Epithelial cell of prostate (primary cell): ENCODE measurements around the gene CACNA2D2.

Source experiments
- DNase-seq: peaks from one replicate; pipeline ENCODE4 v3.0.0-alpha.2; 2011; ENCODE audit warnings: low read depth, low spot score
- H3K27ac ChIP-seq: fragments of 450-650 bp; 2 replicates; pipeline ENCODE4 v1.5.1; 2017; ENCODE audit warnings: mild to moderate bottlenecking

CACNA2D2 gene

DNA sequence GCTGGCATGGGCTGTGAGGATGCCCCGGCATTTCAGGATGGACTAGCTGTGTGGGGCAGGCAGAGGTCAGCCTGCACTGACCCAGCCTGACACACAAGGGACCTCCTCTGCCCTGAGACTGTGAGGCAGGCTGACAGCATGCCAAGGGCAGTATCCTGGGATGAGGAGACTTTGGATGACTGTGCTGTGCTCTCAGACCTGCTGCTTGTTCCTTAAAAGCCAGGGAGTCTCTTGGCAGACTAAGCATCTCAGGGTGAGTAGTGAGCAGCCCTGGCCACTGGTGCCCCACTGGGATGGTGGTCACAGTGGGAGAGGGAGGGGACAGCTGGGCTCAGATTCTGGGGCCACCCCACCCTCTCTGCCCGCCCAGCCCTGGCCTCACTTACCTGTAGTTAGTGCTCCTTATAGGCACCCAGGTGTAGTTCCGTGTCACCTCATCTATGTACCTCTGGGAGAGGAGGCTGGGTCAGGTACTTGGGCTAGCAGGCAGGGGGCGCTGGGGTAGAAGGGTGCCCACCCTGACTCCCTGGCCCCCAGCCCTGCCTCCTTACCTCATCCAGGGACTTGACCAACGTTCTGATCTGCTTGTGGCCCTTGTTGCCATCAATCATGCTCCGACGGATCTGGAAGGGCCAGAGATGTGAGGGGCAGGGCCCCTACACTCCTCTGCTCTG is 128.0 kb downstream of the CACNA2D2 start:
- H3K27ac ChIP-seq: no peak overlapping the region
- DNase-seq: no peak

DNA sequence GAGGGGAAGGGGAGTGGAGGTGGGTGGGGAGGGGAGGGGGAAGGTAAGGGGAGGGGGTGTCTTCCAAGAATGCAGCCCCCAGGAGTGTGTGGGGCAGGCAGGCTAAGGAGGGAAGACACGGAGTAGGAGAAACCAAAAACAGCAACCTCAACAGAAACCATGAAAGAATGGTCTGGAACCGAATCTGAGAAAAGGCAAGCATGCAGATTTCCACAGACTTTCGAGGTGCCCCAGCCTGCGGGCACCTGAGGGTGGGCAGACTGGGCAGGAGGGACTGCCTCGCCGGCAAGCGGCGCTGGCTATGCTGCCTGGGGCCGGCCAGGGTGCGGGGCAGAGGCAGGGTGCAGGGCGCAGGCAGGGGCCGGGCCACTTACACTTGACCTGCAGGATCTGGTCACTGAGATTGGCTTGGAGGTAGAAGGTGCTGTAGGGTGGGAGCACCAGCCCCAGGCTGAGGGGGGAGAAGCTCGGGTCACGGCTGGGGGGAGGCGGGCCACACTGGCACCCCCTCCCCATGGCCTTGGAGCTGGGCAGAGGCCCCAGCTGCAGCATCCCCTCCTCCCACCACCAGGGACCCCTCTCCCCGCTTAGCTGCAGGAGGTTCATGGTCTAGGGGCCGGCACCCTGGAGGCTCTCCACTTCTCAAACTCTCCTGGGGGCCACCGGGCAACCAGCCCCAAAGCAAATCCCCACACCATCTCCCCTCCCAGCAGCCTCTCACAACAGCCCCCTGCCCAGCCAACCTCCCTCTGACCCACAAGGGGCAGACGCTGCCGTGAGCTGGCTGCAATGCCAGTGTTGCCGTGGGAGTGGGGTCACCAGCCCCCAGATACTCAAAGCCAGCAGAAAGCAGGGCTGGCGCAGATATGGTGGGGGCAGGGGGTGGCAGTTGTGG is 128.8 kb downstream of the CACNA2D2 start:
- DNase-seq: no peak

GRCh38 chr3:50373146-50374051 is 130.0 kb downstream of the CACNA2D2 start:
- DNase-seq: no peak

More for the DNA sequence above, 128.8 kb downstream of the CACNA2D2 start:
- no peak overlapping the region for H3K27ac ChIP-seq

DNA sequence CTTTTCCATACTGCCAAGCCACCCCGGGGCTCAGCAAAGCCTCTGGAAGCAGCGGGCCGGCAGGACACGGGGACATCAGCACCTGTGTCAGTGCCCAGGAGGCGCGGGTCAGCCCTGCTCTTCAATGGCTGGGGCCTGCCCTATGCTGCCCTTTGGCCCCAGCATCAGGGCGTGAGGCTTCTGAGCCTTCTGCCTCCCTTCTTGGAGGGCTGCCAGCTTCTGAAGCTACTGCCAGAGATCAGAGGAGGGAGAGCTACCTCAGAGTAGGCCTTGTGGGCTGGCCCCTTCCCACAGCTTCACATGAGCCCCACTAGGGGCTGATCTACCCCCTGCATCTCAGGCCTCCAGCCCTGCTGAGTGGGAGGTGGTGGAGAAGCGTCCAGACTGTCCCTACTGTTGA is 131.1 kb downstream of the CACNA2D2 start:
- no peak for DNase-seq
- no peak overlapping the region for H3K27ac ChIP-seq

More at GRCh38 chr3:50373146-50374051, 130.0 kb downstream of the CACNA2D2 start:
- no peak overlapping the region for H3K27ac ChIP-seq

GRCh38 chr3:50371133-50371685 is 132.2 kb downstream of the CACNA2D2 start:
- DNase-seq: no peak
- no peak overlapping the region for H3K27ac ChIP-seq

- DNase-seq: no peak
- H3K27ac ChIP-seq: no peak overlapping the region
Observed at GRCh38 chr3:50370594-50370993, 132.8 kb downstream of the CACNA2D2 start.

GRCh38 chr3:50369012-50369670 is 134.3 kb downstream of the CACNA2D2 start:
- DNase-seq: no peak
- H3K27ac ChIP-seq: no peak overlapping the region

DNA sequence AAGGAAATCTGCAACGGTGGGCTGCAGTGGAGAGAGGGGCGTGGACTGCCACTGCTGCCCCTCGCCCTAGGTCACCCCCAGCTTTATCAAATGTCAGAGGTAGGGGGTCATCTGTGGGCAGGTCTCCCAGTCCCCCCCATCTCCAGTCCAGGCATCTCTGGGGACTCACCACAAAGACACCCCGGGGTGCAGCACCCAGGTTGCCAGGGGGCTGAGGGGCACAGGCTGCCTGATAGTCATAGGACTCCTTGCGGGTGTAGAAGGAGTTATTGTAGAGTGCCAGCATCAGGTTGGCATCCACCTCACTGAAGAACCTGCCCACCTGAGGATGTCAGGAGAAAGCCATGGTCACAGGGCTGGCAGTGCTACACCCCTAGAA is 137.6 kb downstream of the CACNA2D2 start:
- H3K27ac ChIP-seq: no peak overlapping the region
- no peak for DNase-seq

DNA sequence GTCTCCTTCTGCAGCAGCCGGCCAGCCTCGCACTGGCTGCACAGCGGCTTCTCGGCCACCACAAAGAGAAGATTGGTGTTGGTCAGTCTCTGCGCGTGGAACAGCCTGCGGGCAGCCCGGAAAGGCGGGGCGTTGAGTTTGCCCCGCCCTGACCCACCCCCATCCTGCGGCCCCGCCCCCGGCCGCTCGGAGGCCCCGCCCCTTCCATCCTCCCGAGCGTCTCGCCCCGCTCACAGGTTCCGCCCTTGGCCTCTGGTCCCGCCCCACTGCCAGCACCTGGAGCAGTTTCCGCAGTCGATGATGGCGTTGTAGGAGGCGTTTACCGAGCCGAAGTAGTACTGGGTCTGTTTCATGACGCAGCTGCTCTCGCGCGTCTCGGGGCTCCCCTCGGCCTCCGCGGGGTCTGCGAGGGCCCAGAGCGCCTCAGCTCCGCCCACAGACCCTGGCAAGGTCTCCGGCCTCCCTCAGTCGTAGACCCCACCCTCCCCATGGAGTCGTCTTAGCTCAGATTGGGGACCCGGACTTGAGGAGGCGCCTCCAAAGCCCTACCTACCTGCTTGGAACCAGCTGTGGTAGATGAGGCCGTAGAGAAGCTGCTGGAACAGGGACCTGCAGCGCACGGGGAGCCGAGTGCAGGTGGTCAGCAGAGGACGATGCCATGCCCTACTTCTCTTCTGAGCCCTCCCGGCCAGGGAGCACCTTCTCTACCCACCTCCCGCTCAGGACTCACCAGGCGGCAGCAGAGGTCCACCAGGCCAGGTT is 138.2 kb downstream of the CACNA2D2 start:
- H3K27ac ChIP-seq: no peak overlapping the region

DNA sequence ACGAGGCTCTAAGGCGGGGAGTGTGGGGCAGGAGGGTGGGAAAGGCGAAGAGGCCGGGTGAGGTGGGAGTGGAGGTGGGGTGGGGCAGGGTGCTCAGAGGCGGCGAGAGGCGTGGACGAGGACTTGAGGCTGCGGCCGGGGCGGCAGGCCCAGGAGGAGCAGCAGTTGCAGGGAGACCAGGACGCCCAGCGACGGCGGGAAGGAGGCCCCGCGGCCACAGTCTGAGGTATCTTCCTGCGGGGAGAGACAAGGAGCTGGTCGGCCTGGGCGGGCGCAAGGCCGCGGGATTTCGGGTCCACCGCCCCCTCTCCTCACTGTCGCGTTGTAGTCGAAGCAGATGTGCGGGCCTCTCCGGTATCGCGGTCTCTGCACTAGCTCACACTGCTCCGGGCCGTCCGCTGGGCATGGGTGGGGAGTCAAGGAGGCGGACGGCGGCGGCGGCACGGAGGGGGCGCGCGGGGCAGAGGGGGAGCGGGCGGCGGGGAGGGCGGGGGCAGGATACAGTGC is 138.8 kb downstream of the CACNA2D2 start:
- H3K27ac ChIP-seq: no peak overlapping the region
- DNase-seq: no peak

More for the DNA sequence above, 138.2 kb downstream of the CACNA2D2 start:
- peak; percentile 67 for DNase-seq

GRCh38 chr3:50359760-50360110 is 143.7 kb downstream of the CACNA2D2 start:
- DNase-seq: no peak
- no peak overlapping the region for H3K27ac ChIP-seq

GRCh38 chr3:50358911-50359759 is 144.3 kb downstream of the CACNA2D2 start, which contains the start of gene TMEM115:
Gene TMEM115 (minus strand): TSS chr3:50359521. CDS start chr3:50359063, 458 bp downstream.
- H3K27ac ChIP-seq: peak within 1 kb of the TSS; percentile 66
- peak; percentile 94 for DNase-seq

DNA sequence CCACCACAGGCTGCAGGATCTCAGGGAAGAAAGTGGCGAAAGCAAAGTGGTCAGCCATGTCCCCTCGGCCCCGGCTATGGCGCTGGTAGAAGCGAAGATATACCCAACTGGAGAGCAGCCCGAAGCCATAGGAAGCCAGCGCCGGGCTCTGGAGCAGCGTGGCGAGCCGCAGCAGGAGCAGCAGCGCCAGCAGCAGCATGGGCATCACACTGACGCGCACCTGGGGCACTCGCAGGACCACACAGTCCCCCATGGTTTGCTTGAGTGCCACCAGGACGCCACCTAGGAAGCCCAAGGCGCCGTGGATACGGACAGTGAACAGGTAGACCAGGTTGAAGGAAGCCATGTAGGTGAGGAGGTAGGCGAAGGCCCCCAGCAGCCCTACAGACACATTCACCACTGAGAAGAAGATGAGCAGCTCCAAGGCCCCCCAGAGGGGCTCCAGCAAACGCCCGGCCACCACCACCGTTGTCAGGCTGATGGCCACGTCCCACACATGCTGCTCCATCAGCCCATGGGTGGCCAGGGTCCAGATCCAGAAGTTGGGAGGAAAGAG is 145.0 kb downstream of the CACNA2D2 start:
- DNase-seq: no peak
- peak overlapping the region; percentile 66 for H3K27ac ChIP-seq

- peak overlapping the region; percentile 0 for H3K27ac ChIP-seq
- no peak for DNase-seq
Observed at GRCh38 chr3:50357481-50357880, 146.0 kb downstream of the CACNA2D2 start.

GRCh38 chr3:50356553-50356952 is 146.9 kb downstream of the CACNA2D2 start:
- H3K27ac ChIP-seq: no peak overlapping the region
- DNase-seq: no peak

DNA sequence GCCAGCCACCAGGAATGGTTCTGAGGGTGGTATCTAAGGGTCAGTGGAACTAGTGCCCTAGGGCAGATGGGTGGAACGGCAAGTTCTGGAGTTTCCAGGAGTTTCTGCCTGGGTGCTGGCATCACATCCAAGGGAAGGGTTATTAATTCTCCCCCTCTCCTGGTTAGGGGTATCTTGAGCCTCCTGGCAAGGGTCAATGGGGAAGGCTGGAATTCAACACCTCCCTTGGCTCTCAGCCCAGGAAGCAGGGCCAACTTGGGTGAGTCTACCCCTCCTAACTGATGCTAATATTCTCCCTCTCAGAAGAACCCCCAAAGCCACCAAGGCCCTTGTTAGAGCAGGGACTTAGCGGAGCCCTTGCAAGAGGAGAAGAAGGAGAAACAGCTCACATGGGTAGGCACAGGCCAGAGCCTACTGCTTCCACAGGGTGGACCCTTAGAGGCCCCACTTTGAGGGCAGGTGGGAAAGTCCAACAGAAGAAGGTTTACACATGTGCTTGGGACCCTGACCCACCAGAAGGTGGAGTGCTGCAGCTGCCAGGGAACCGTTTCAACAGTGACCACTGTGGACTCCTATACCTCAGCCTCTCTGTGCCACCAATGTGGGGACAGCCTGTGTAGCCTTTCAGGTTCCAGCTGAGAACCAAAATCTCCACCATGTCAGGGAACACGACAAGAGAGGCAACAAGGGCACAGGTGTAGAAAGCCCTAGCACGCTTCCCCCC is 147.4 kb downstream of the CACNA2D2 start:
- no peak for DNase-seq
- no peak overlapping the region for H3K27ac ChIP-seq

- H3K27ac ChIP-seq: no peak overlapping the region
- DNase-seq: no peak
Observed at GRCh38 chr3:50354850-50355249, 148.6 kb downstream of the CACNA2D2 start.
